Measurements from ENCODE around the gene PLK3. TPM values are rescaled to one million over a fixed set of nuclear protein-coding genes. Genes with fewer than 3 reads are reported as not detected.

PLK3 gene
- total RNA-seq, 6 experiments from 2014 or later, result 37.1 to 44.6 (median 39.2) TPM

GRCh38 chr1:44817307-44817706 is 17.1 kb downstream of the PLK3 start:
- Mint-ChIP-seq H3K27ac (no peak overlapping the region), H3K27me3 (ENCODE audit: insufficient read depth) (peaks cover 30% of the 10 kb centered on the region), H3K4me1 (ENCODE audit: low read depth) (peaks cover 64% of the 10 kb centered on the region), H3K4me3 (peak overlapping the region; percentile 15; the same call in 1 of the 2 replicates), H3K9me3 (no peaks in the 10 kb centered on the region), H3K36me3 (ENCODE audit: low read depth) (peaks cover 33% of the 10 kb centered on the region)
- TF ChIP-seq, protein P1, sequence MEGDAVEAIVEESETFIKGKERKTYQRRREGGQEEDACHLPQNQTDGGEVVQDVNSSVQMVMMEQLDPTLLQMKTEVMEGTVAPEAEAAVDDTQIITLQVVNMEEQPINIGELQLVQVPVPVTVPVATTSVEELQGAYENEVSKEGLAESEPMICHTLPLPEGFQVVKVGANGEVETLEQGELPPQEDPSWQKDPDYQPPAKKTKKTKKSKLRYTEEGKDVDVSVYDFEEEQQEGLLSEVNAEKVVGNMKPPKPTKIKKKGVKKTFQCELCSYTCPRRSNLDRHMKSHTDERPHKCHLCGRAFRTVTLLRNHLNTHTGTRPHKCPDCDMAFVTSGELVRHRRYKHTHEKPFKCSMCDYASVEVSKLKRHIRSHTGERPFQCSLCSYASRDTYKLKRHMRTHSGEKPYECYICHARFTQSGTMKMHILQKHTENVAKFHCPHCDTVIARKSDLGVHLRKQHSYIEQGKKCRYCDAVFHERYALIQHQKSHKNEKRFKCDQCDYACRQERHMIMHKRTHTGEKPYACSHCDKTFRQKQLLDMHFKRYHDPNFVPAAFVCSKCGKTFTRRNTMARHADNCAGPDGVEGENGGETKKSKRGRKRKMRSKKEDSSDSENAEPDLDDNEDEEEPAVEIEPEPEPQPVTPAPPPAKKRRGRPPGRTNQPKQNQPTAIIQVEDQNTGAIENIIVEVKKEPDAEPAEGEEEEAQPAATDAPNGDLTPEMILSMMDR (IDR thresholded peaks at IDR 0.05), result no peak
- no peak for DNase-seq

- Mint-ChIP-seq H3K4me3 (peak overlapping the region; percentile 87), H3K36me3 (ENCODE audit: low read depth) (peaks cover 28% of the 10 kb centered on the region), H3K4me1 (ENCODE audit: low read depth) (peaks cover 59% of the 10 kb centered on the region), H3K9me3 (no peaks in the 10 kb centered on the region), H3K27ac (peak overlapping the region; percentile 100), H3K27me3 (ENCODE audit: insufficient read depth) (peaks cover 32% of the 10 kb centered on the region)
- no peak for DNase-seq
- TF ChIP-seq, protein P1 (IDR thresholded peaks at IDR 0.05), result no peak
Observed at GRCh38 chr1:44817771-44818495, 17.8 kb downstream of the PLK3 start.

DNA sequence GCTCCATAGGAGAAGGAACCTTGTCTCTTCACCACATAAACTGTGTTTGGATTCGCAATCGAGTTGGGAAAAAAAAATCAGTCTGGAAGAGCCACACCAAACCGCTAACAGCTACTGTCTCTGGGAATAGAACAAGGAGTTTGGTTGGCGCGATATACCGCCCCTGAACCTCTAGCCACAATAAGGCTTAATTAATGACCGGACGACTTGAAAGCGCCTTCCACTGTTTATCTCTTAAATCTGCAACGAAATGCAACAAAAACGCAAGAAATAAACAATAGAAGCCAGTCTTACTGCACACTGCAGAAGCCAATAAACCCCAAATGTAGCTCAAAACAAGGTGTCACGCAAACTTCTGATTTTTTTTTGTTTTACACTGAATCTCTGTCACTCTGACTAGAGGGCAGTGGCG is 19.0 kb downstream of the PLK3 start:
- Mint-ChIP-seq H3K27ac (peak overlapping the region; percentile 100), H3K36me3 (ENCODE audit: low read depth) (peaks cover 28% of the 10 kb centered on the region), H3K9me3 (no peaks in the 10 kb centered on the region), H3K27me3 (ENCODE audit: insufficient read depth) (peaks cover 29% of the 10 kb centered on the region), H3K4me1 (ENCODE audit: low read depth) (peaks cover 55% of the 10 kb centered on the region), H3K4me3 (peak overlapping the region; percentile 87)
- TF ChIP-seq, protein P1 (IDR thresholded peaks at IDR 0.05), result peak; percentile 34
- DNase-seq, result no peak

DNA sequence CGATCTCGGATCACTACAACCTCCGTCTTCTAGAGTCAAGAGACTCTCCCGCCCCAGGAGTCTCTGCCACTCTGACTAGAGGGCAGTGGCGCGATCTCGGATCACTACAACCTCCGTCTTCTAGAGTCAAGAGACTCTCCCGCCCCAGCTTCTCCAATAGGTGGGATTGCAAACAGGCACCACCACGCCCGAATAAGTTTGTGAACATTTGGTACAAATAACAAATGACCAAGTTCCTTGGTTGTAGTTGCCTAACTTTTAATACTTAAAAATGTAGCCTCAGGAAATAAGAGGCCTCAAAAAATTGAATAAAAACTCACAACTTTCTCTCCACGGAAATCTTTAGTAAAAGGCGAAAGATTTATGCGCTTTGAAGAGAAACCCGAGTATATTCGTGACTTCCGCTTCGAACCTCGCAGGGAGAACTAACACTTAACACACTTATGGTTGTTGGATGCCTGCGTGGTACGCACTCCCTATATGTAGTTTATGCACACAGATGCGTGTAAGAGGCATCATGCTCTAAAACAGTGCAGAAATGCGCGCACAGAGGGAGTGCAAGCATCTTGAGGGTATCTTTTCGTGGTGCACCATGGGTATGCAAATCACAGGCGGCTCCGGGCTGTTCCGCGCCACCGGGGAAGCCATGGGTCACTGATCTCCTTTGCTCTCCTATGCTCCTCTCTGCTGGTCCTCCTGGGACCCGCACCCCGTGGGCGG is 19.6 kb downstream of the PLK3 start:
- Mint-ChIP-seq H3K27ac (peak overlapping the region; percentile 100), H3K9me3 (no peaks in the 10 kb centered on the region), H3K36me3 (ENCODE audit: low read depth) (peaks cover 27% of the 10 kb centered on the region), H3K27me3 (ENCODE audit: insufficient read depth) (peaks cover 29% of the 10 kb centered on the region), H3K4me1 (ENCODE audit: low read depth) (peaks cover 52% of the 10 kb centered on the region), H3K4me3 (peak overlapping the region; percentile 87)
- TF ChIP-seq, protein P1 (IDR thresholded peaks at IDR 0.05), result no peak
- peak; percentile 99 for DNase-seq

DNA sequence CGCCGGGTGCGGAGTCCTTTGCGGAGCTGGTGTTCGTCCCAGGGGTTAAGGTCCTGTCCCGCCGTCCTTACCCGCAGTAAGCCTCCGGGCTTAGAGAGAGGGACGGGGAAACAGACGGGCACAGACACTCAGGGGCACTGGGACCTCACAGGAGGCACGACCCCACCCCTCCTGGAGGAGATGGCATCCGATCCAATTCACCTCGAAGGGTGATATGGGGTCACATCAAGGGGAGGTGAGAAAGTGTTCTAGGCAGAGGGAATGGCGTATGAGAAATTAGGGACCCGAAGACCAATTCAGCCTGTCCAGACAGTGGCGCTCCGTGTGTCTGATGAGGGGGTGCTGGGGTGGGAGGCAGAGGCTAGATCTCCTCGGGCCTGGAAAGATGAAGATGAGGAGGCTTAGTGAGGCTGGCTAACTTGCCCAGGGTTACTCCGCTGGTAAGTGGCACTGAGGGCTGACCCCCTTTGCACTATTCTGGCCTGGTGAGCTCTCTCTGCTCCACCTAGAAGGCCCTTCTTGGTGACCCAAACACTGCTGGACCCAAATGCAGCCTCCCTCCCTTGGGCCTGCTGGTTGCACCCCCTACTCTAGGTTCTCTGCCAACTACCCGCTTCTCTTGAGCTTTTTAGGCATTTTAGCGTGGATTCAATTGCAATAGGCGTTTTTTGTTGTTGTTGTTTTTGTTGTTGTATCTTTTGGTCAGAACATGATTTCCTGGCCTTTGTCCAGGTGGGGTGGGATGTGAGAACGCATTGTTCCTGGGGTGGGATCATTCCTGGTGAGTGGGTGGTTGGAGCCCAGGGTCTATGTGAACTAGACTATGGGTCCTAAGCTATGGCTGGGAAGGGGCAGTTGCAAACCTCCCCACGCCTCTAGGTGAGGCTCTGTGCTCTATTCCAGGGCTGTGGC is 20.4 kb downstream of the PLK3 start:
- TF ChIP-seq, protein P1 (IDR thresholded peaks at IDR 0.05), result no peak
- H3K4me3 Mint-ChIP-seq, result peak overlapping the region; percentile 87
- H3K4me1 Mint-ChIP-seq (ENCODE audit: low read depth), result peaks cover 44% of the 10 kb centered on the region
- peak overlapping the region; percentile 100 for H3K27ac Mint-ChIP-seq
- H3K36me3 Mint-ChIP-seq (ENCODE audit: low read depth), result peaks cover 19% of the 10 kb centered on the region
- no peaks in the 10 kb centered on the region for H3K9me3 Mint-ChIP-seq
- DNase-seq, result no peak
- peaks cover 29% of the 10 kb centered on the region for H3K27me3 Mint-ChIP-seq (ENCODE audit: insufficient read depth)

Data from HFFc6 (cell line).